ENCODE results near the gene SNN. TPM values are rescaled to one million over a fixed set of nuclear protein-coding genes. Genes with fewer than 3 reads are reported as not detected.

SNN gene
- polyA plus RNA-seq, 2 donors = 8.7 to 11.7 TPM

- Histone ChIP-seq H3K9me3 (ENCODE audit: control insufficient read depth in 2 of 2, insufficient read depth in 1 of 2, low read depth in 1 of 2, low read length in 1 of 2) (no peaks in the 10 kb centered on the region), H3K4me1 (ENCODE audit: control insufficient read depth in 2 of 2, insufficient read depth in 2 of 2, low read length in 1 of 2) (no peaks in the 10 kb centered on the region), H3K4me3 (ENCODE audit: low read depth in 1 of 2, low read length in 2 of 2) (no peak overlapping the region), H3K27ac (ENCODE audit: low read depth in 2 of 2, low read length in 1 of 2) (no peak overlapping the region), H3K27me3 (ENCODE audit: control insufficient read depth in 1 of 2, insufficient read depth in 2 of 2, low read length in 2 of 2) (no peaks in the 10 kb centered on the region), H3K36me3 (ENCODE audit: control insufficient read depth in 2 of 2, insufficient read depth in 2 of 2, low read length in 1 of 2) (peaks cover 2 to 15% of the 10 kb centered on the region in 2 donors)
- WGBS, 2 donors = 84 to 92% methylated on average over 1 of the region's 1 CpG
Observed at GRCh38 chr16:11725457-11725856, 57.2 kb downstream of the SNN start.

GRCh38 chr16:11726008-11726407 is 57.8 kb downstream of the SNN start:
- 73 to 97% methylated on average over 8 of the region's 8 CpGs for WGBS, 2 donors
- Histone ChIP-seq H3K4me3 (ENCODE audit: low read depth in 1 of 2, low read length in 2 of 2) (no peak overlapping the region), H3K4me1 (ENCODE audit: control insufficient read depth in 2 of 2, insufficient read depth in 2 of 2, low read length in 1 of 2) (no peaks in the 10 kb centered on the region), H3K27me3 (ENCODE audit: control insufficient read depth in 1 of 2, insufficient read depth in 2 of 2, low read length in 2 of 2) (no peaks in the 10 kb centered on the region), H3K36me3 (ENCODE audit: control insufficient read depth in 2 of 2, insufficient read depth in 2 of 2, low read length in 1 of 2) (peaks cover 2 to 12% of the 10 kb centered on the region in 2 donors), H3K27ac (ENCODE audit: low read depth in 2 of 2, low read length in 1 of 2) (no peak overlapping the region), H3K9me3 (ENCODE audit: control insufficient read depth in 2 of 2, insufficient read depth in 1 of 2, low read depth in 1 of 2, low read length in 1 of 2) (no peaks in the 10 kb centered on the region)

GRCh38 chr16:11727796-11728543 is 59.7 kb downstream of the SNN start:
- no peak overlapping the region for H3K4me3 ChIP-seq (ENCODE audit: low read depth in 1 of 2, low read length in 2 of 2)
- WGBS, 2 donors = 78 to 85% methylated on average over 4 of the region's 4 CpGs
- no peaks in the 10 kb centered on the region for H3K4me1 ChIP-seq (ENCODE audit: control insufficient read depth in 2 of 2, insufficient read depth in 2 of 2, low read length in 1 of 2)
- no peaks in the 10 kb centered on the region for H3K9me3 ChIP-seq (ENCODE audit: control insufficient read depth in 2 of 2, insufficient read depth in 1 of 2, low read depth in 1 of 2, low read length in 1 of 2)
- H3K36me3 ChIP-seq (ENCODE audit: control insufficient read depth in 2 of 2, insufficient read depth in 2 of 2, low read length in 1 of 2) = peaks cover 2 to 10% of the 10 kb centered on the region in 2 donors
- no peaks in the 10 kb centered on the region for H3K27me3 ChIP-seq (ENCODE audit: control insufficient read depth in 1 of 2, insufficient read depth in 2 of 2, low read length in 2 of 2)
- H3K27ac ChIP-seq (ENCODE audit: low read depth in 2 of 2, low read length in 1 of 2) = no peak overlapping the region

Other genes starting within 250 kb of the SNN start
- 10 to 100 TPM; 10.9 to 28.7 TPM for gene LITAF, start 81.5 kb upstream of the SNN start, polyA plus RNA-seq
- 10 to 100 TPM; 21.8 to 24.5 TPM for gene TXNDC11, start 74.4 kb downstream of the SNN start, polyA plus RNA-seq
- gene ZC3H7A, start 128.8 kb downstream of the SNN start, polyA plus RNA-seq = 10 to 100 TPM; 11.0 to 14.0 TPM
- gene RSL1D1, start 183.1 kb downstream of the SNN start, polyA plus RNA-seq = 10 to 100 TPM; 28.8 to 70.5 TPM
- gene GSPT1, start 247.5 kb downstream of the SNN start, polyA plus RNA-seq = 10 to 100 TPM; 20.6 to 58.9 TPM

Measured in esophagus (tissue), 2 donors.